SHP77 (cell line): ENCODE results near the gene CAPN13.

Experiments
- DNase-seq, 2 experiments: peaks; one replicate each; lab custom pipeline; 2025; lab: John Stamatoyannopoulos, UW

Gene CAPN13

GRCh38 chr2:30730736-30731647, 76.3 kb downstream of the CAPN13 start:
- DNase-seq, result no peak

DNA sequence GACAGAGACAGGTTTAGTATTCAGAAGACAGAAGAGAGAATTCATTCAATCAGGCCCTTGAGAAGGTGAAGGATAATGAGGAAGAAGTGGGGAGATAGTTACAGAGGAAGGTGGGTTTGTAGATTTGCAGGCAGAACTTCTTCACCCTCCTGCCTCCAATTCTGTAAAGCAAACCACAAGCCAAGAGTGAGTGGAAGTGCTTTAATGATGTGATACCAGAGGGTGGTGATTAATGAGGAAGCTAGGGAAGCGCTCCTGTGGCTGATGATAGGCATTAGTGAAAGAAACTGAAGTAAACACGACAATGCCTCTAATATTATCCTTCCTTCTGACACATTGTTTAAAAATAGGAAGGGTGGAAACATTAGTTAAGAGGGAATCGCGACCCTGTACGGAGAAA, 78.2 kb downstream of the CAPN13 start:
- DNase-seq, result no peak

DNA sequence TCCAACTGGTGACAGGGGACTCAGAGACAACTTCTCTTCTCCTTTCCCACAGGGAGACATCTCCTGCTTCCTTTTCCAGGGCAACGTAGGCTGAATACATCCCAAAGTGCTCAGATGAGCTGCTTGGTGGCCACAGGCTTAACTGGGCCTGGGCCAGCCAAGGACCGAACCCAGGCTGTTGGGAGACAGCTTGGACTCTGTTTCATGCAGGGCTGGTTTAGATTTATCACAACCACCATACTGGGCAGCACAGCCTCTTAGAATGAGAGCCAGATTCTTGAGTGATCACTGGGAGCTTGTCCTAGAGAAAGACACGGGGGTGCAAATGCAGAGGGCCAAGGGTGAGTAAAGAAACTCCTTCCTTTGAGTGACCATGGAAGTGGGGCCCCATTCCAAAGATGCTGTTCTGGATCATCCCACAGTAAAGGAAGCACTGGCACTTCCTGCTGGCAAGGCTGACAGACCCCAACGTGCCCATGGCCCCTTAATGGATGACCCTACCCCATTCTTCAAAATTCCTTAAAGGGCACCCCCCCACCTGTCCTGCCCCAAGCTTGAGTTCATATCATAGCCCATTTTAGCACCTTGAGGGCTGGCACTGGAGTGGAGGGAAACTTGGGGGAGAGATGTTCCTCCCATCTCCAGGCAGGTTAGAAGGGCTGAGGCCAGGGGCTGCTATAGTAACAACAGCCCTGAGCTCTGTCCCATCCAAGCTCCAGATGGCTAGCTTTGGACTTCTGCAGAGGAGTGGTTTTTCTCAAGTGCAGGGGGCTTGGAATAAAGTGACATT, 84.1 kb downstream of the CAPN13 start:
- DNase-seq, result no peak

- no peak for DNase-seq
Observed at GRCh38 chr2:30721668-30722647, 85.3 kb downstream of the CAPN13 start.

DNA sequence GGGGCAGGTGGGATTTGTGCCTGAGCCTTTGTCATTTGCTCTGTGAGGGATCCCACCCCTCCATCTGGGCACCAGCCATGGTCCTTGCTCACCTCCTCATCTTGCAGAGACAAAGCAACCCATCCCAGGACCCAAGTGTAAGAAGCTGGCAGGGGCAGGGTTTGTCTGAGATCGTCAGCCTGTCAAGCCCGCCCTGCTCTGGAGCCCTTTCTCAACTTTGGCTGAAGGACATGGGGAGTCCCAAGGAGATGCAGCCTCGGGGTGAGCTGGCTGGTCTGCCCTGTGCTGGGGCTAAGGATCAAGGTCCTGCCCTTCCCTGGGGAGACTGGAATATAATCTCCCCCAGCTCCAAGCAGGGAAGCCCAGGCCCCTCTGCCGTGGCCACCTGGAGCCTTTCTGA, 86.0 kb downstream of the CAPN13 start:
- no peak for DNase-seq

- DNase-seq, result no peak
Observed at GRCh38 chr2:30717081-30717650, 90.1 kb downstream of the CAPN13 start.

DNA sequence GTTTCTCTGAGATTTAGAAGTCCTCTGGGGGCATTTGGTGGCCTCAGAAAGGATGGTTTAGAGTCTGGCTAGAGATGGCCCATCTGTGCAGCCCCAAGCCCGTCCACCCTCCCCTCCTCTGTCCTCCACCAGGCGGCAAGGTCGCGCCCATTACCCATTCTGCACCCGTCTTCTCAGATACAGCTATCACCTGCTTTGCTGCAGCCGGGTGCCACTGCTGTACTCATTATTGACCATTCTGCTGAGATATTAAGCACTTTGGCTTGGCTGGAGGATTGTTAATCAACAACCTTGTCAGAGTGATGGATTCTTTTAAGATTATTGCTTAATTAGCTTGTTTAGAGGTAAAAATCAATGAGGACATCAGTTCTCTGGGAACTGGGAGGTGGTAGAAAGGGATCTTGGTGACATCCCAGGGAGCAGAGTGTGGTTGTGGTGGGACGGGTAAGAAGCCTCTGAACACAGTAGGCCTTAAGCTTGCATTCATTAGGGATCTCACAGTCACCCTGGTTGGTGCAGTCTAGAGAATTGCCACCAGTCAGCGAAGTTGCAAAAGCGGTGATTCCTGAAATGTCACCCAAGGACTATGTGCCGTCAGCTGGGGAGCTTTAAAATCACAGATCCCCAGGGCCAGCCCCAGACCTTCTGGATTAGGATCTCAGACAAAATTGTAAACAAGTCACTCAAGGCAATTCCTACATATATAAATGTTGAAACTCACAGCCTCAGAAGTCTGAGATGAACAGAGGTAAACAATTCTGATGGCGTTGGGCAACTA, 90.9 kb downstream of the CAPN13 start:
- no peak for DNase-seq

DNA sequence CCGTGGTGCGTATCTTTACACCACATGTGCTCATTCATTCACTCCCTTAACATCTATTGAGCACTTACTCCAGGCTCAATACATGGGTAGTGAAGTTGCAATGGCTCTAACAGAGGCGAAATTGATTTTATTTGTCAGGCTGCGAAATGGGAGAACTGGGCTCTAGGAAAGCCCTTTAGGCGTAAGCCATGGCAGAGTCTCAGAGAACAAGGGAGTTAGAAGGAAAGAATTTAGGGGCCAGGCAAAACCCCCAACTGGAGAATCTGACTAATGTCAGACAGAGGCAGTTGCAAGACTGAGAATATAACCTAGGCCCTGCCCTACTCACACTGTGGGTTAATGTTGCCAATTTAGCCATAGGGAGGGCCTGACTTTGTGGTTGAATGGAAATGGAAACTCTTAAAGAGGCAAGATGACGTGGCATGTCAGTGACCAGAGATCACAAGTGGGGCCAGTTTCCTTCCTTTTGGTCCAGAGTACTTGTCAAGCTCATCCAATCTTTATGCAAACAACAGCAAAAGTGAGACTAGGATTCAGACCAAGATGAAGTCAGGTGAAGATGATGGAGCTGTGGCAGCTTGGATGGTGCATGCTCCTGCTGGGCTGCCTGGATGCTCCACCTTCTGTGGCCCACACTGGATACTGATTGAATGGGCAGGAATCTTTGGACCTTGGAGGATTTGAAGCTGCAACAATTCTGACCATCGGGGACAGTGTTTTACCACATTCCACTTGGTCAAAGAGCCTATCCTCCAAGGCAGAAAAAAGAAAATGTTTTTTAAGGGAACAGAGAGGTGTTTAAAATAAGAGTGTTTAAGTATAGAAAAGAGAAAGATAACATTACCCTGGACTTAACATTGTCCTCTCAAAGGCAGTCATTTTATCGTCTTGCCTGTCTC, 92.2 kb downstream of the CAPN13 start:
- DNase-seq, result no peak

GRCh38 chr2:30713698-30714097, 93.5 kb downstream of the CAPN13 start:
- DNase-seq, result no peak

GRCh38 chr2:30711646-30712085, 95.6 kb downstream of the CAPN13 start:
- DNase-seq, result peak; percentile 81 to 82

DNA sequence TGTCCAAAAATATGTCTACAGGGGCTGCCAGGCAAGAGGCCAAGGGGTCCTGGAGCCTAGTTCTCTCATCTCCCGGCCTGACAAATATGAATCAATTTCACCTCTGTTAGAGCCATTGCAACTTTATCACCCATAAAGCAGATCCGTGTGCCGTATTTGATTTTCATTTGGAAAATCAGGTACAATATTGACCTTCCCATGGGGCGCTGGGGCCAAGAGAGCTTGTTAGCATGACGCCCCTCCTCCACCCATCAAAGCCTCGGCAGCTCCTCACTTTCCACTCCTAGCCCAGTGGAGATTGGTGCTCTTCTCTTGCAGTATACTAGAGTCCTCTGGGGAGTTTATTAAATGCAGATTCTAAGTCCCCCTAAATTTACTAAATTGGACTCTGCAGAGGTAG, 96.8 kb downstream of the CAPN13 start:
- DNase-seq, result no peak

GRCh38 chr2:30710016-30710415, 97.2 kb downstream of the CAPN13 start:
- DNase-seq, result no peak

GRCh38 chr2:30709516-30709915, 97.7 kb downstream of the CAPN13 start:
- no peak for DNase-seq

- peak; percentile 16 to 17 for DNase-seq
Observed at GRCh38 chr2:30708491-30709290, 98.6 kb downstream of the CAPN13 start.

DNA sequence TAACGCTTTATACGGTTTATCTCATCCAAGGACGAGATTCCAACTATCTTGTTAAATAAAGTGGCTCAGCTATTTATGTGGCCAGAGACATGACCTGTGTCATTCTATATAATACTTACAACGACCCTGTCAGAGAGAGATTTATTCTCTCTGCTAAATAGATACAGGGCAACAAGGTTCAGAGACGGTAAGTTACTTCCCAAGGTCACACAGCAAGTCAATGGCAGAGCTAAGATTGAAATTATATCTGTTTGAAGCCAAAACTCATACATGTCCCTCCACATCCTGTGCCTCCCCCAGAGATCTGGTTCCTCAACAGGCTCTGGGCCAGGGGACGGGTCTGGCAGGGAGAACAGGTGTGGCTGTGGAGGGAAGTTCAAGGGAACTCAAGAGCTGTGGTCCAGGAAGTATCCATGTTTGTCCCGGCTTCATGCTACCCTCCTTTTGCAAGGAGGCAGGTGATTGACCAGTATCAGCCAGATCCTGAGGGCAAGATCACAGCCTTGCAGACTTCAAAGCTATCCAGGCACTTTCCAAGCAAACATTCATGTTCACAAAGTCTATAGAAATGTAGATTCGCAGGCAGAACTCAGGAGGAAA, 99.8 kb downstream of the CAPN13 start:
- no peak for DNase-seq

- DNase-seq, result peak; percentile 54 to 57
Observed at GRCh38 chr2:30706534-30707303, 100.5 kb downstream of the CAPN13 start.

- DNase-seq, result no peak
Observed at GRCh38 chr2:30705711-30706533, 101.3 kb downstream of the CAPN13 start.
